Right kidney (tissue), 1 donor: Measurements from ENCODE around the gene CLEC16A.

Experiments
- DNase-seq: peaks from one replicate; pipeline ENCODE4 v3.0.0-alpha.2; 2016

CLEC16A gene

GRCh38 chr16:11046382-11046931, 102.1 kb downstream of the CLEC16A start:
- DNase-seq = no peak

DNA sequence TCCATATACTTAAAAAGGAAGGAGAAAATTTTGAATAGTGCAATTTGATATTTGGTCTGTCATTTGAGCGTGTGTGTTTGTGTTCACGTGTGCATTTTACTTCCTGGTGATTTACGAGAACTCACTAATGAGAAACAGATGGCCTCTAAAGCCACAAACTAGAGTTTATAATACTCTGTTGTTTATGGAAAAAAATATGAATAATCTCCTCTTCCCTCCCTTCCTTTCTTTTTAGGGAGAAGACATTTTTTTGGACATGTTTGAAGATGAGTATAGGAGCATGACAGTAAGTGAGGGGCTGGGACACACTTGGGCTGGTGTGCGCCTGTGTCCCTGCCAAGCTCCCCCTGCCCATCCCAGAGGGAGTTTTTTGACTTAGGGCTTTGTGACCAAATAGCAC, 102.7 kb downstream of the CLEC16A start:
- no peak for DNase-seq

DNA sequence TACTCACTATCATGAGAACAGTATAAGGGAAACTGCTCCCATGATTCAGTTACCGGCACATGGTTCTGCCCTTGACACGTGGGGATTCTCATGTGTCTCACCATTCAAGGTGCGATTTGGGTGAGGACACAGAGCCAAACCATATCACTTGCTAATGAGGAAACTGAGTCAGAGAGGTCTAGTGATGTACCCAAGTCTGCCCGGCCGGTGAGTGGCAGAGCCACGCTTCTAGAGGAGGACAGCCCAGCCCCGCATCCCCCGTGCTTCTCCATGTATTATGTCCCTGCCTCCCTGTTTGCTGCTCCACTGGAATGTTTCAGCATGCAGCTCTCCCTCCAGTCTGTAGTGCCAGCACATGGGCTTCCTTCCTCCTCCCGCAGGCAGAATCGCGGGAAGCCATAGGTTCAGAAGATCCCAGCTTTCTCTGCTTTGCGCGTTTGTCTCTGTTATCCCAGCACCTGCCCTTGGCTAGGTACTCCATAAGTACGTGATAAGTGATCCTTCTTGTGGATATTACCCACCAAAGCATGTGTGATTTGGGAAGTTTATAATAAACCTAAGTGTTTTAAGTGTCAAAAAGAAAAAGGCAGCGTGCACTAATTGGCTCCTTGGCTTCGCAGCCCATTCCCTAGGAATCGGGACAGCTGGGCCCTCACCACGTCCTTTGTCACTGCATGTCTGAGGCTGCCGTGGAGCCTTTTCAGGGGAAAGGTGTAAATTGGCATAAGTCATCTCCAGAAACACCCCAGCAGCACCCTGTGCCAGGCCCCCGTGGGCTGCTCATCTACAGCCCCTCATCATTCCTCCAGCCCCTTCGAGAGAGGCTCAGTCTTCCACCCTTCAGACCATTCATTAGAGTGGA, 103.8 kb downstream of the CLEC16A start:
- no peak for DNase-seq

DNA sequence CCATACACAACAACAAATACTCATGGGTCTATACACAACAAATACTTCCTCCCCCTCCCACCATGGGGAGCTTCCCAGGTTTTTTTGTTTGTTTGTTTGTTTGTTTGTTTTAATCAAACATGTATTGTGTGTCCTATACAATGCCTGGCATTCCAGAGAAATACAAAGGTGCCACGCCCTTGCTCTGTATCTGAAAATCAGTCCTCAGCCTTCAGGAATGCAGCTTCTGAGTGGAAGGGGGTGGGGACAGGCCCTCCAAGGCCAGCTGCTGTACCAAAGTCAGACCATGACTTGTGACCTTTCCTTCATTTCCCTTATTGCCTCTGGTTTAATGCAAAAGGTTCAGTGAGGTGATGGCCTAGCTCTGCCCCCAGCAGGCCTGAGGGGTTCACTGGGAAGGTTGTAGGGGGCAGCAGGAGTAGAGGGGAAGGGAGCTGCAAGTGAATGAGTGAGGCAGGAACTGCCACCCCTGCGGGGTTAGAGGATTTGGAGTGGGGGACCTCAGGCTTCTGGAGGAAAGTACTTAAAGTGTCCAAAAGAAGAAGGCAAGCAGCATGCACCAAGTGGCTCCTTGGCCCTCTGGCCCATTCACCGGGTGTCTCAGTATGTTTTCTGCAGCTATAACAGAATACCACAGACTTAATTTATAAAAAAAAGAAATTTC, 105.2 kb downstream of the CLEC16A start:
- no peak for DNase-seq

- DNase-seq = no peak
These were observed 106.2 kb downstream of the CLEC16A start for GRCh38 chr16:11050536-11050935.

DNA sequence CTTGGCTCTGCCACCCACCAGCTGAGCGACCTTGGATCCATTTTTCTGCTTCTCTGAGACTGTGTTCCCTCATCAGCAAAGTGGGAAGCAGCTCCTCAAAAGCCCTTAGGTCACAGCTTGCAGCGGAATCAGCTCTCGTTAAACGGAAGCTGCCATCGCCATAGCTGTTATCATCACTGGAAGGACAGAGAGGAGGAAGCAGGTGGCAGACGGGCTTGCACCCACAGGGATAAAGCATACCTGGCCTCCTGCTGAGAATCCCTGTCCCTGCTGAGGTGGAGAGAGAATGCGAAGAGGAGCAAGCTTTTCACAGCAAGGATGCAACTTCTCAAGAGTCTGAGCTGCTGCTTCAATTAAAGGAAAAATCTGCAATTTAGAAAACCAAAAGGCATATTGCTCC, 106.6 kb downstream of the CLEC16A start:
- DNase-seq = no peak

DNA sequence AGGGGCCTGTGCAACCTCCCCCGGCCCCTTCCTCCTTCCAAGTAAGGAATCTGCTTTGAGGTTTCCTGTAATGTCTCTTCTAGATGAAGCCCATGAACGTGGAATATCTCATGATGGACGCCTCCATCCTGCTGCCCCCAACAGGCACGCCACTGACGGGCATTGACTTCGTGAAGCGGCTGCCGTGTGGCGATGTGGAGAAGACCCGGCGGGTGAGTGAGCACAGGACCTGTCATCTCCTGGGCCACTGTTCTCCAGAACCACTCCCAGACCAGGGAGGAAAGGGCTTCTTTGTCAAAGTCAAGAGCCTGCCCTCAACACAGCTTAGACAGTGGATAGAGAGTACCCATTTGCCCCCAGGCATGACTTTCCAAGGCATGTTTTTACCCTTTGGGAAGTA, 107.1 kb downstream of the CLEC16A start:
- no peak for DNase-seq

DNA sequence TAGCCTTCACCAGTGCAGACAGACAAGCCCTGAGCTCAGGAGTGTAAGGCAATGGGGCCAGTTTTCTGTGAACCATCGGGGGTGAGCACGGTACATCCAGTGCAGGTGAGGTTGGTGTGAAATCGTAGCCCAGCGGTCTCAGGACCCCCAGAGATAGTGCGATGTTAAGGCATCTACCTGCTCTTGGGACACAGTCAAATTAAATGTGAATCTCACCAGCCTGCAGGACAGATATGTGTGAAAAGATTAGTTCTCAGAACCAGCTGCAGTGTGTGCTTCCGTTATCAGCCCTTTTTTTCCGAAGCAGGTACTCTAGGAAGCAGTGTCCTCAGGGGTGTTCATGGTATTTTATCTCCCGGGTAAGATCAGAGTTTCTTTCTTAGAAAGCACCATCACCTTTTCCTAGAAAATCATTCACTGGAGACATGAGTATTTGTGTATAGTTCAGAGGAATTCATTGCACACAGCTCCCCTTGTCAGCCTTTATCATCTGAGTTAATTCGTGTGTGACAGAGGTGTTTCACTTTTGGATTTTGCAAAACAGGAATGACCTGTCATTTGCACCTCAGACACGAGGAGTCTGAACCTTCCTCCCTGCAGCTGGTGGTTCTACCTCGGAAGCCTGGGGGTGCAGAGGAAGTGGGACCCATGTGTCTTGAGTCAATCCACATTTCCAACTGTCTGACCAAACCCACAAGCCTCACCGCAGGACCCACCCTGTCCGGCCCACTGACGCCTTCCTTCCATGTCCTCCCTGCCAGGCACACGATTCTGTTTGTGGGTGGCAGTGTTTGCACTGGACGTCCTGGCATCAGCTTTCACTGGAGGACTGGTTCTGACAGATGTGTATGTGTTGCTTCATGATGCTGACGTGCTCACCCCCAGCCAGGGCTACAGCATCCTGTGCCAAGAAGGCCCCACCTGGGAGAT, 107.8 kb downstream of the CLEC16A start:
- no peak for DNase-seq

- DNase-seq = no peak
These were observed 109.6 kb downstream of the CLEC16A start for GRCh38 chr16:11053916-11054460.

DNA sequence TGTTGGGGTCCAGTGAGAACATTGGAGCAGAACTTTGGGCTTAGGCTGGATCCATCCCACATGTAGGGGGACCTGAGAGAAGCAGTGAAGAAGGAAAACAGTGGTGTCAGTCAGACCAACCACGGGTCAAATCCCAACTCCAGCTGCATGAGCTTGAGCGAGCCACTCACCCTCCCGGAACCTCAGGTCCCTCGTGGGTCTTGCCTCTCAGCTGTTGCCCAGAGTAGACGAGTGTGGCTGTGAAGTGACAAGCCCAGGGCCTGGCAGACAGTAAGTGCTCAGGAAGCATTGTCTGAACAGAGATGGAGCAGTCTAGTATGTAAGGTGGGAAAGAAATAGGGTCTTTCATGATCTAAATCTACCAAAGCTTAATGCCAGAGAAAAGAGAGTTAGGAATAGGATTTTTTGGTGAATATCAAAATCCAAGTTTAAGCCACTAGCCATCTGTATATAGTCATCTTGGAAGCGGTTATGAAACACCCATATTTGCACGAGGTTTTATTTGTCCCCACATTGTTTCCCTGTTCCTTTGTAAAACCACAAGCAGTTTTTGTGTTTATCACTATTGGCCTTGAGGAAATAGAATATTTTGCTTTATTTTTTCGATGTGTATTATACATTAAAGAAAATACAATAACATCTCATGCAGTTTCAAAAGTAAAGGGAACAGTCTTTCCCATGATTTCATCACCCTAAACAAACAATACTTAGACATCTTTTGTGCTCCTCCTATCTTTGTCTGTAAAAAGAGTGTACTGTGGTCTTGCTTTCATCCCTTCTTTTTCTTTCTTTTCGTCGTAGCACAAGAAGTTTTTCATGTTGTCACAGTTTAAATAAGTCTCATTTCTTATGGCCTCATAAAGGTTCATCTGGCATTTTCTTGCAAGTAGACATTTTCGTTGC, 112.0 kb downstream of the CLEC16A start:
- no peak for DNase-seq

- DNase-seq = no peak
These were observed 112.8 kb downstream of the CLEC16A start for GRCh38 chr16:11056993-11057649.

- DNase-seq = no peak
These were observed 113.5 kb downstream of the CLEC16A start for GRCh38 chr16:11057711-11058345.

GRCh38 chr16:11058832-11059231, 114.5 kb downstream of the CLEC16A start:
- DNase-seq = no peak

DNA sequence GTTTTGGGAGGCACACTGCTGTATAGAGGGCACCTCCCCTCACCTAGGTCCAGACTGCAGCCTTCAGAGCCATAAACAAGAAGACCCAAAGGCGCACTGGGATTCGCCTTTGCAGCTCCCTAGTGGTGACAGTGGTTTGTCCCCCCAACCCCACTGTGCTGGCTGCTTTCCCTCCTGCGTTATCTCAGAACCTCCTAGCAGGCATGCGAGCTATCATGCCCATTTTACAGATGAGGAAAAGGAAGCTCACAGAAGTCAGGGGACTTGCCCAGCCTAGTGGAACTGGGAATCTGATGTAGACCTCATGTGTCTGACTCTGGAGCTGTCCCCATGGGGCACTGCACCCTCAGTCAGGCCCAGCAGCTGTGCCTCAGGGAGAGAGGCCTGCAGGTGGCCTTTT, 115.2 kb downstream of the CLEC16A start:
- no peak for DNase-seq

DNA sequence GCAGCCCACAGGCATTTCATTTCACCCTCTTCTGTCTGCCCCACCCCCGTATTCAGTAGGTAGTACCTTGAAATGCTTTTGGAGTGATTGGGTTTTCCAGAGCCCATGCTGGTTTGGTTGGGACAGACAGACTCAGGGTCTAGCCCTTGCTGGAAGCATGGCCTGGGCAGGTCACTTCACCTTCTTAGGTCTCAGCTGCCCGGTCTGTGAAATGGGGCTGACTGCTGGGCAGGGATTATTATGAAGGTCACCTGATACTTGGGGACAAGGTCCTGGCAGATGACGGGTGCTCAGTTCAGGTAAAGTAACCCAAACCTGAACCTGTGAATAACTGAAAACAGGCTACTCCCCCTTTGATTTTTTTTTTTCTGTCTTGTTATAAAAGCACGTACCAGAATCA, 116.0 kb downstream of the CLEC16A start:
- no peak for DNase-seq

DNA sequence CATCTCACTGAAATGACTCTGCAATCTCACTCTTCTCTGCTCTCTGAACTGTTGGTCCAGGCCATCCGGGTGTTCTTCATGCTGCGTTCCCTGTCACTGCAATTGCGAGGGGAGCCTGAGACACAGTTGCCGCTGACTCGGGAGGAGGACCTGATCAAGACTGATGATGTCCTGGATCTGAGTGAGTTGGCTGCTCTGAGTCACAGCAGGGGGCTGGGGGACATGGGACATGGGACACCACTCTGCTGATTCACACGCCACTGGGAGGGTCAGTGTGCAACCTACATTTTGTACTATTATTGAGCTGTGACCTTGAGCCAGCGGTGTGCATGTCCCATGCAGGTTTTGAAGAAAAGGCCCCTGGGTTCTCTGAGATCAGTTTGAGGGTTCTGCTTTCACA, 116.5 kb downstream of the CLEC16A start:
- no peak for DNase-seq

GRCh38 chr16:11061629-11062270, 117.4 kb downstream of the CLEC16A start:
- DNase-seq = no peak

GRCh38 chr16:11063448-11064201, 119.3 kb downstream of the CLEC16A start:
- peak; percentile 49 for DNase-seq

DNA sequence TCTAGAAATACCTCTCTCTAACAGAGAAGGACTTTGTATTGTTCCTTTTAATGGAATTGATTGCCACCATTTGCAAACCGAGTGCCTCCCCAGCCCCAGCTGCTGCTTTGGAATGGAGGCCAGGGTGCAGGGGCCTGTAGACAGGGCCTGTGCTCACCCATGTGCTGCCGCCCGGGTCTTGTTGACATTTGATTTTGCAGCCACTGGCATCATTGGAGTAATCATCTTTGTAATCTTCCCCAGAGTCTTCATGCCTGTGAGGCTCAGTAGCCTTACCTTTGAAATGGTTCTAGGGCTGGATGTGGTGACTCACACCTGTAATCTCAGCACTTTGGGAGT, 119.8 kb downstream of the CLEC16A start:
- DNase-seq = no peak
